ENCODE results near the gene LUC7L.

The LUC7L gene

GRCh38 chr16:146646-147045 lies 82.6 kb downstream of the LUC7L start:
- no peak for DNase-seq (ENCODE audit: low read depth)
- no peak overlapping the region for H3K4me3 ChIP-seq (ENCODE audit: low read length)
- no peak for TF ChIP-seq CTCF (conservative IDR thresholded peaks at IDR 0.05; ENCODE audit: low read depth, low read length)

- H3K4me3 ChIP-seq (ENCODE audit: low read length): no peak overlapping the region
Observed at GRCh38 chr16:144797-145252, 84.4 kb downstream of the LUC7L start.

GRCh38 chr16:143456-143855 lies 85.8 kb downstream of the LUC7L start:
- no peak for DNase-seq (ENCODE audit: low read depth)
- no peak for TF ChIP-seq CTCF (conservative IDR thresholded peaks at IDR 0.05; ENCODE audit: low read depth, low read length)
- no peak overlapping the region for H3K4me3 ChIP-seq (ENCODE audit: low read length)

More at GRCh38 chr16:144797-145252, 84.4 kb downstream of the LUC7L start:
- TF ChIP-seq CTCF (conservative IDR thresholded peaks at IDR 0.05; ENCODE audit: low read depth, low read length): no peak
- no peak for DNase-seq (ENCODE audit: low read depth)

GRCh38 chr16:143047-143446 lies 86.2 kb downstream of the LUC7L start:
- no peak overlapping the region for H3K4me3 ChIP-seq (ENCODE audit: low read length)
- DNase-seq (ENCODE audit: low read depth): no peak
- no peak for TF ChIP-seq CTCF (conservative IDR thresholded peaks at IDR 0.05; ENCODE audit: low read depth, low read length)

- no peak for DNase-seq (ENCODE audit: low read depth)
- H3K4me3 ChIP-seq (ENCODE audit: low read length): no peak overlapping the region
- TF ChIP-seq CTCF (conservative IDR thresholded peaks at IDR 0.05; ENCODE audit: low read depth, low read length): no peak
Observed at GRCh38 chr16:142405-142967, 86.8 kb downstream of the LUC7L start.

- H3K4me3 ChIP-seq (ENCODE audit: low read length): no peak overlapping the region
- DNase-seq (ENCODE audit: low read depth): no peak
- TF ChIP-seq CTCF (conservative IDR thresholded peaks at IDR 0.05; ENCODE audit: low read depth, low read length): no peak
Observed at GRCh38 chr16:140175-140857, 88.9 kb downstream of the LUC7L start.

All from retinal pigment epithelial cell (primary cell).